Nephron (organoid): ENCODE measurements around the gene CASP8.
"Not testable (repeated sequence)": the region's sequence is repeated elsewhere in the genome, so short reads cannot be mapped to it uniquely, and the experiment has no call there.

Experiments
- H3K27ac Mint-ChIP-seq, 3 experiments: 2 replicates each; pipeline ENCODE4 v1.8.0; 2020; ENCODE audit warnings: mixed read lengths in 3 of 3, mild to moderate bottlenecking in 2 of 3, moderate library complexity in 1 of 3
- H3K27me3 Mint-ChIP-seq: 2 replicates; pipeline ENCODE4 v1.8.0; 2021; ENCODE audit warnings: low read depth, mild to moderate bottlenecking, moderate library complexity, mixed read lengths
- H3K36me3 Mint-ChIP-seq: 2 replicates; pipeline ENCODE4 v1.8.0; 2020; ENCODE audit warnings: low read depth, mixed read lengths
- H3K4me1 Mint-ChIP-seq: 2 replicates; pipeline ENCODE4 v1.8.0; 2020; ENCODE audit warnings: mixed read lengths
- H3K4me3 Mint-ChIP-seq, 3 experiments: 2 replicates each; pipeline ENCODE4 v1.8.0; 2020; ENCODE audit warnings: mild to moderate bottlenecking in 3 of 3, mixed read lengths in 3 of 3, moderate library complexity in 2 of 3
- H3K9me3 Mint-ChIP-seq: 2 replicates; pipeline ENCODE4 v1.8.0; 2020; ENCODE audit warnings: mixed read lengths
- CTCF ChIP-seq, 3 experiments: fragments of 200-600 bp; sonication (generic); IDR thresholded peaks; one replicate each; pipeline ENCODE4 v1.5.0; 2021; ENCODE audit warnings: antibody characterized with exemption in 3 of 3; ENCODE audit not compliant: unreplicated experiment in 3 of 3

Gene CASP8

GRCh38 chr2:201276511-201276910 lies 16.2 kb downstream of the CASP8 start:
- Mint-ChIP-seq H3K4me1 (no peaks in the 10 kb centered on the region), H3K4me3 (no peak overlapping the region), H3K36me3 (peaks cover 7% of the 10 kb centered on the region), H3K9me3 (peaks cover 4% of the 10 kb centered on the region), H3K27ac (no peak overlapping the region), H3K27me3 (no peaks in the 10 kb centered on the region)
- no peak for TF ChIP-seq CTCF (IDR thresholded peaks at IDR 0.05; ENCODE audit: unreplicated experiment in 3 of 3)

GRCh38 chr2:201279079-201279478 lies 18.7 kb downstream of the CASP8 start:
- no peaks in the 10 kb centered on the region for H3K27me3 Mint-ChIP-seq
- H3K4me3 Mint-ChIP-seq = no peak overlapping the region
- no peaks in the 10 kb centered on the region for H3K4me1 Mint-ChIP-seq
- peaks cover 4% of the 10 kb centered on the region for H3K9me3 Mint-ChIP-seq
- peak overlapping the region in 1 of 3 experiments; percentile 5 for H3K27ac Mint-ChIP-seq
- TF ChIP-seq CTCF (IDR thresholded peaks at IDR 0.05; ENCODE audit: unreplicated experiment in 3 of 3) = no peak
- H3K36me3 Mint-ChIP-seq = peaks cover 7% of the 10 kb centered on the region

- no peak overlapping the region for H3K4me3 Mint-ChIP-seq
- H3K9me3 Mint-ChIP-seq = peaks cover 6% of the 10 kb centered on the region
- H3K27me3 Mint-ChIP-seq = no peaks in the 10 kb centered on the region
- H3K36me3 Mint-ChIP-seq = peaks cover 13% of the 10 kb centered on the region
- H3K27ac Mint-ChIP-seq = no peak overlapping the region
- no peak for TF ChIP-seq CTCF (IDR thresholded peaks at IDR 0.05; ENCODE audit: unreplicated experiment in 3 of 3)
- no peaks in the 10 kb centered on the region for H3K4me1 Mint-ChIP-seq
These were observed 20.1 kb downstream of the CASP8 start for GRCh38 chr2:201280191-201281040.

- Mint-ChIP-seq H3K4me1 (no peaks in the 10 kb centered on the region), H3K4me3 (no peak overlapping the region), H3K9me3 (peaks cover 18% of the 10 kb centered on the region), H3K27me3 (no peaks in the 10 kb centered on the region), H3K36me3 (peaks cover 34% of the 10 kb centered on the region), H3K27ac (no peak overlapping the region)
- no peak for TF ChIP-seq CTCF (IDR thresholded peaks at IDR 0.05; ENCODE audit: unreplicated experiment in 3 of 3)
These were observed 25.2 kb downstream of the CASP8 start for GRCh38 chr2:201285499-201285898.

GRCh38 chr2:201290457-201291148 lies 30.3 kb downstream of the CASP8 start:
- H3K36me3 Mint-ChIP-seq = peaks cover 31% of the 10 kb centered on the region
- peaks cover 36% of the 10 kb centered on the region for H3K9me3 Mint-ChIP-seq
- H3K4me1 Mint-ChIP-seq = not testable (repeated sequence)

GRCh38 chr2:201298462-201299052 lies 38.2 kb downstream of the CASP8 start:
- Mint-ChIP-seq H3K27me3 (no peaks in the 10 kb centered on the region), H3K4me3 (no peak overlapping the region), H3K27ac (no peak overlapping the region), H3K9me3 (peaks cover 40% of the 10 kb centered on the region), H3K4me1 (no peaks in the 10 kb centered on the region), H3K36me3 (peaks cover 10% of the 10 kb centered on the region)
- no peak for TF ChIP-seq CTCF (IDR thresholded peaks at IDR 0.05; ENCODE audit: unreplicated experiment in 3 of 3)

More at GRCh38 chr2:201290457-201291148, 30.3 kb downstream of the CASP8 start:
- not testable (repeated sequence) for H3K27ac Mint-ChIP-seq, H3K27me3 Mint-ChIP-seq, H3K4me3 Mint-ChIP-seq

GRCh38 chr2:201299929-201300328 lies 39.6 kb downstream of the CASP8 start:
- peaks cover 10% of the 10 kb centered on the region for H3K36me3 Mint-ChIP-seq
- peaks cover 40% of the 10 kb centered on the region for H3K9me3 Mint-ChIP-seq
- not testable (repeated sequence) for H3K4me3 Mint-ChIP-seq, H3K4me1 Mint-ChIP-seq, H3K27me3 Mint-ChIP-seq, H3K27ac Mint-ChIP-seq
